Diencephalon (tissue), 1 donor: Measurements from ENCODE around the gene TEX26. TPM values are rescaled to one million over a fixed set of nuclear protein-coding genes. Genes with fewer than 3 reads are reported as not detected.

Source experiments
- total RNA-seq: library from RNA; depleted of rRNA; stranded (reverse); fragments of >200 nt; gene quantifications from one replicate; pipeline ENCODE4 v1.2.3, GENCODE V29; 2014

The TEX26 gene
- total RNA-seq = 3.2 TPM

DNA sequence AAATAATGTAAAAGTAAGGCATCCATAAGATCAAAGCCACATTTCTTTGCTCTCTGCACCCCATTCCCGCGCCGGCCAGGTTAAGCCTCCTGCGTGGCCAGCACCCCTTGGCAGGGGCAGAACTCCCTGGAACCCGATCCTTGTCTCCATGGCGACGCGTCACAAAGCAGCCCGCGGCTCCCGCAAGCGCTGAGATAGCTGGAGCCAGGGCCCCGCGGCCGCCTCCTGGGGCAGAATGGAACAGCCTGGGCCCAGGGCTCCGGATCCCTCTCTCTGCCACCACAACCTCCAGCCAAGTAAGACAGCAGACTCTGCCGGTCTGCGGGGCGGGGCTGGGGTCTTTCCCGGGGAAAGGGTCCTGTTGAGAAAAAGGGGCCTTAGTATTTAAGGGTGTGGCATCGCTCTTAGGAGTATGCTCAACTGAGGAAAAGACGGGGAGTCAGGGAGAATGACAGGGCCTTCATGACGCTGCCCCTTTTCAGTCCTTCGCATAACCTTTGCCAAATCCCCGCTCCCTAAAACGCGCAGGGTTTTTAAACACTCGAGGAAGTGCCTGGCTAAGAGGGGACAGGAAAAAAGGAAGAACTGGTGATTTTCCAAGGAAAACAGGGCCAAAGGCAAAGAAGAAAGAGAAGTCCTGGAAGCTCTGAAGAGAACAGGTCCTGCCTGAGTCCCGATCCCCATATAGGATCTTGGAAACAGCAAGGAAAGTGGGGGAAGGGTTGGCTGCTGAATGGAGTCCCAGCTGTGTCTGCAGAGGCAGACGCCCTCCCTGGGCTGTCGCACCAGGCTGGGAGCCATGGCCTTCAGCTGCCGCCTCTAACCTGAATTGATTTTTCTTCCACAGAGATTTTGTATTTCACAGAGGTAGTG lies at the start of gene TEX26:
Gene TEX26, plus strand, starts transcription at position 176 of the 873 bp plus-strand sequence. Its CDS starts 60 bp downstream, at position 236.

GRCh38 chr13:30905932-30906383 lies 26.5 kb upstream of the TEX26 start, which contains the start of gene MEDAG:
Gene MEDAG, plus strand, starts transcription at chr13:30906271. Its CDS starts 245 bp downstream, at chr13:30906516.

Other genes starting within 250 kb of the TEX26 start
- 3.7 TPM for gene ALOX5AP, start 197.1 kb upstream of the TEX26 start, total RNA-seq
- 0.46 TPM for gene MEDAG, start 26.4 kb upstream of the TEX26 start, total RNA-seq
- 120 TPM for gene HSPH1, start 229.2 kb downstream of the TEX26 start, total RNA-seq